ENCODE measurements around the gene CKAP4.

Gene CKAP4

DNA sequence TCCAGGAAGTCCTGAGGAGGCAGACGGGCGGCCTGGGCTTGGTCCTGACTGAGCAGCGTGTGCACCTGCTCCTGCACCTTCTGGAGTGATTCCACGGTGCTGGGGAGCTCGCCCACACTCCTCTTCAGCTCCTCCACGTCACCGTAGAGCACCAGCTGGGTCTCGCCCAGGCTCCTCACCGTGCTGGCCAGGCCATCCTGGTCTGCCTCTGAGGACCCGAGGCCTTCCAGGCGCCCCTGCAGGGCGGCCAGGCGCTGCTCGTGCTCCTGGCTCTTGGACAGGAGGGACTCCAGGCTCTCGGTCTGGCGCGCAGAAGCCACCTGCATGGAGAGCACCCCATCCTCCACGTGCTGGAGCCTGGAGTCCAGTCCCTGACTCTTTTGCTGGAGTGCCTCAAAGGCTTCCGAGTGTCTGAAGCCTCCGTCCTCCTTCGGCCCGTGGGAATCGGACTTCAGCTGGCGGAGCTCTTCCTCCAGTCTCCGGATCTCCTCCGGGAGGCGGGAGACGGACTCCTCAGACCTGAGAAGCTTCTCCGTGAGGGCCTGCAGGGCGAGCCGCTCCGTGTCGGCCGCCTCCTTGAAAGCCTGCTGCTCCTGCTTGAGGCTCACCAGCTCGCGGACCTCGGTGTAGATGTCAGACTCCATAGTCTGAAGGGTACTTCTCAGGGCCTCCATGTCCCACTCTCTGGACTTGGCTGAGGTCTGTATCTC, 8.4 kb downstream of the CKAP4 start:
- no peak for DNase-seq

DNA sequence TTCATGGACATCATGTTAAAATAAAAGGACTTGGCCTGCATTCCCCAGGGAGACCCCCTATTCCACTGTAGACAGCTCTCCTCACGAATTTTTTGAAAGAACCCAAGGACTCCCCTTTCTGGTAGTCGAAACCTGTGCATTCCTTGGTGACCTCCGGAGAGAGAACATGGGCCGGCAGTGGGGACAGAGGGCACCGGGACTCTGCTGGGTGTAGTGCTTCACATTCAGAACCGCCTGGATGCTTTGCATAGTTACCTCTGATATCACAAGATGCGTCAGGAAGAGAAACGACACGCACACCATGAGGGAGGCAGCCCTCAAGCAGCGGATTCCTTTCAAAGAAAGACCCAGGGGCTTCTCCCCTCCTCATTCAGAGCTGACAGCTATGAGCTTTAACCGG, 9.7 kb downstream of the CKAP4 start:
- DNase-seq: no peak

DNA sequence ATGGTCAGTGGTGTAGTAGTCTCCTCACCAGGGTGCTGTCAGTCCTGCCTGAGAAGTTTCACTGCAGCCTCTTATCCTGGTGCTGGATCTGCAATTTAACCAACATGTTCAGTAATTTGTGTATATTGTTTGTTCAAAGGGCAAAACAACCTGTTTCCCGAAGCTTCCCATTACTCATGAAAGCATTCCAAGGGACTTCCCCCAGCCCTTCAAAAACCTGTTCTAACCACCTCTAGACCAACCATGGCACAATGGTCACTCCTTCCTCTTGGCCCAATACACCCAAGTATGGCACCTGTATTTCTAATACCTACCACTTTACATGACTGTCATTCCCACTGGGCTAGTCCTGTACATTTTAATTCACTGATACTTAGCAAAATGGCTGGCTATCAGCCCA, 12.1 kb downstream of the CKAP4 start:
- DNase-seq: no peak

DNA sequence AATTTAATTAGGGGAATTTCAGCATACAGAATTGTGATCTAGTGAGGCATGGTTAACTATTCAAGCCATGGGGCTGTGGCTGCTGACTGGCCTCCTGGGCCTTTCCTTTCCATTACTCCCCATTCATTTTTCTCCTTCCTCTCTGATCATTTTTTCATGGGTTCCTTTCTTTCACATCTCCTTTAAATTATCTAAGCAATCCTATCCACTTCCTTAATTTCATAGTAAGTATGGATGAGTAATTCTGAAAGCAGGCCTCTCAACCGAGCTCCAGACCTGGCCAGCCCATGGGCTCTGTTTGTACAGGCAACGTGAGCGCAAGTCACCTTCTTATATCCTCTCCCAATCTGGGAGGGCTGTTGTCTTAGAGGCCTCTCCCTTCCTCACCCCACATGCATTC, 13.4 kb downstream of the CKAP4 start:
- DNase-seq: no peak

DNA sequence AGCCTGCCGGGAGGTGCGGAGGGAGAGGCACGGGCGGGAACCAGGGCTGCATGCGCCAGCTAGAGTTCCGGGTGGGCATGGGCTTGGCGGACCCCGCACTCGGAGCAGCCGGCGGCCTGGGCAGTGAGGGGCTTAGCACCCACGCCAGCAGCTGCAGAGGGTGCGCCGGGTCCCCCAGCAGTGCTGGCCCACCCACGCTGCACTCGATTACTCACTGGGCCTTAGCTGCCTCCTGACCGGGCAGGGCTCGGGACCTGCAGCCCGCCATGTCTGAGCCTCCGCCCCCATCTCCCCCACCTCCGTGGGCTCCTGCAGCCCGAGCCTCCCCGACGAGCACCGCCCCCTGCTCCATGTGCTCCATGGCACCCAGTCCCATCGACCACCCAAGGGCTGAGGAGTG, 14.8 kb downstream of the CKAP4 start:
- DNase-seq: no peak

DNA sequence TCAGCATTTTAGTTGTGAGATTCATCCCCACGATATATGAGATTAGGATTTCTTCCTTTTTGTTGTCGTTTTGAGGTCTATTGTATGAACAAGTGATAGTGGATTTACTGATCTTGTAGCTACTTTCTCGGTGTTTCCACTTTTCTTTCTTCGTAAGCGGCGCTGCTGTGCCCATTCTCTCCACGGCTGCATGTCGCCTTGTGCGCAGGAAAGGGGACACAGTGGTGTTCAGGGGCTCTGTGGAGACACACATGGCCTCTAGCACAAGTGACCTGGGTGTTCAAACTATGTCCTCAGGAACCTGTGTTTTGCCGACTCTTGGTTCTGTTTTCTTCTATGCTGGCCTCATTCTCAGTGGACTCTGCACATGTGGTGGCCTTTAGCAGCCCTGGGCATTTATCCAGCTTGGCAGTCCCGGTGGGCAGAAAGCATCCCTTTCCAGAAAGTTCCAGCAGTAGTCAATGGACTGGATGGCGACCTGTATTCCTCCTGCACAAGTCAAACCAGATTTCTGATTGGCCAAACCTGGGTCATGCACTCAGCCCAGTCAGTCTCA, 18.7 kb downstream of the CKAP4 start:
- no peak for DNase-seq

DNA sequence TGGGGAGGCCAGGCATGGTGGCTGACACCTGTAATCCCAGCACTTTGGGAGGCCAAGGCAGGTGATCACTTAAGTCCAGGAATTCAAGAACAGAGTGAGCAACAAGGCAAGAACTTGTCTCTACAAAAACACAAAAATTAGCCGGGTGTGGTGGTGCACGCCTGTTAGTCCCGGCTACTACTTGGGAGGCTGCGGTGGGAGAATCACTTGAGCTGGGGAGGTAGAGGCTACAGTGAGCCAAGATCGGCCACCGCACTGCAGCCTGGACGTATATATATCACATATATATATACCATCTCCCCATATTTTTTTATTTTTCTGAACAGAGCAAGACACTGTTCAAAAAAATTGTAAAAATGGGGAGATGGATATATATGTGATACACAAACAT, 19.5 kb downstream of the CKAP4 start:
- DNase-seq: no peak

DNA sequence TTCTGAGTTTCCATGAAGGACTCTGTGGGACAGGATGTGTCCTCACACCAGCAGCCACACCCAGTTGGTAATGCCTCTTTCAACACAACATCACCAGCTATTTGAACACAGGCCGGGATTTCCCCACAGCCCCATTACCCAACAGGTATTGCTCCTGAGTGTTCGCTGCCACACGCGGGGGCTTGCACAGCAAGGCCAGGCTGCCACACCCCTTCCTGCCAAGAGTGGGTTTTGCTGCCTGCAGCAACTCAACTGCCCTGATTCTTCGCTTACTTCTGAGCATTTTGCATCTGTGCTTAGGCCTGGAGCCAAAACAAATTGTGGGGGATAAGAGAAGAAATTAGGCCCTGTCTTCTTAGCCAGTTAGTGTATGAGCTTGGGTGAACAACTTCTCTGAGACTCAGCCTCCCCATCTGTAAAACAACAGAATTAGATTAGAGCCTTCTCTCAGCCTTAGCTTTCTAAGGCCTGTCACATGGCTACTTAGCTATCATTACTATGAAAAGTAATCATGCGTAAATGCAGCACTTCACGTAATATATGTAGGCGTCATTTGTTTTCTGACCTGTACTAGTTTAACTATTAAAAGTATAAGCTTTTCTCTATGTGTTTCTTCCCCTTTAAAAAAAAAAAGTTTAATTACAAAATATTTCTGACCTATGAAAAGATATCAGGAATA, 20.0 kb downstream of the CKAP4 start:
- DNase-seq: peak in 2 of 4 experiments; percentile 8 to 20

DNA sequence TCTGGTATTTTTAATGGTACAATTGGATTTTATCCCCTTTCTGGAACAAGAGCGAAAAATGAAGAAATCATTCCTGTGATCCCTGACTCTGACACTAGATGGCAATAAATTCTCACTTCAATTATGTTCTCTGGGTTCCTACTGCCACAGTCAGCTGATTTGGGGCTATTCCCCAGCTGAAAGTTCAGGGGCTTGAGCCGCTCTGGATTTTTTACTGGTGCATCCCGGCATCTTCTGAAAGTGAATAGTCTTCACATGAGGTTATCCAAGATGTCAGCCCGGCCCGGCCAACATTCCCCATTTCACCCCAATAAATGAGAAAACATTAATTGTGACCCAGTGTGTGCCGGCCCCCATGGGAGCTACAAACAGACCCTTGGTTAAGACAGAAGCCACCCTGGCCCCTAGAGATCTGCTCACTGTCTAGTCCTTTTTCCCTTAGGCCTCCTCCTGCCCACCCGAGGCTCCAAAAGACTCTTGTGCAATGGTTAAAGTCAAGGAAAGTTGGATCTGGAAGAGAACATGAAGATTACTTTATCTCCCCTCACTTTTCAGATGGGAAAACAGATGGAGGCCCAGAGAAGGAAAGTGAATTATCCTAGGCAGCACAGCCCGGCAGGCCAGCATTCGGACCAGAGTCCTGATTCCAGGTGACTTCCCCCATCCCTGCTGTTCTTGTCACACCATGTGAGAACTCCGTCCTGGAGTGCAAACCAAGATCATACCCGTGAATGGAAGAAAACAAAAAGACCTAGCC, 20.8 kb downstream of the CKAP4 start:
- no peak for DNase-seq

DNA sequence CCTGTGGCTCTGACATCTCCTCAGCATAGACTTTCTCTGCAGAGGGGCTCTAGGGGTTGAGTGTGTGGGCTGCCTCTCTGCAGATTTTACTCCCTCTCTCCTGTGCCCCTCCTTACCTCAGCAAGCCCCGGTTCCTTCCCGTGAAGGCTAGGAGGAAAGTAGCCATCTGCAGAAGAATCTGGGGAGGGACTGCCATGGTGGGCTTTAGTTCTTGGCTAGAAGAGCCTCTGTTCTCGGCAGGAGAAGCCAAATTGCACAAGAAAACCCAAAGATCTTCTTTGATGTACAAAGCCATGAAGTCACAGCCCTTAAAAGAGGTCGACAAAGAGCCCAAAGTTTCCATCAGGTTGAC, 23.5 kb downstream of the CKAP4 start:
- no peak for DNase-seq

DNA sequence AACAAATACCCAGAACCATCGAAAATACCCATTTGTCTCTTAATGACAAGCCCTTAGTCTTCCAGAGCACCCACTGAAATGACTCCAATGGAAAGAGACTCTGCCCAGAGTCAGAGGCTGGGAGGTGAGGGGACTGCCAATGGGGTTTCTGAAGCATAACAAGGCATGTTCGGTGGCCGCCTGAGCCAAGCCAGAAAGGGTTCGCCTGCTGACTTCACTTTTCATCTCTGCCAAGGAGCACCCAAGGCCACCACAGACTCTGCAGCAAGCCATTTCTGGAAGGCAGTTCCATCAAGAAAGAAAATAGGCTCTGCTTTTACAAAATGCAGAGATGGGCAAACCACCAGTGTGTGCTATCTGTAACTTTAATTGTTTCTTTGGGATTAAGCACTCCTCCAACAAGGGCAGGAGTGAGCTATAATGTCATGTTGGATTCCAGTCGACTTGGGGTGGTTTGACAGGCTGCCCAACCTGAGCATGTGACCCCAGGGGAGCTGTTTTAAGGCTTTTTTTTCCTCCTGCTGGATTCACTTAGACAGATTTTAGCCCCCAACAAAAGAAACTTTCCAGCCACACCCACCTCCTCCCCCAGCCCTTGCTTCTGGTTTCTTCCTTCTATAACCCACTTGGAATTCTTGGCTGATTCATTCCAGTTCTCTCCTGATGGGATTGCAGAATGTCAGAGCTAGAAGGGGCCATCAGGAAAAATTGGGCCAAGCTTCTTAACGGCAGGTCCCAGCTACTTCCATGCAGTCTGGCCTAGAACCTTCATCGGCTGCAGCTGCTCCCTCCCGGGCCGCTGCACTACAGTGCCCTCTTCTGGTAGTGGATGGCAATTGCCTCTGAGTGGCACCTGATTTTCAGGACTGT, 24.1 kb downstream of the CKAP4 start:
- DNase-seq: peak; percentile 33 to 48 (median 38)

DNA sequence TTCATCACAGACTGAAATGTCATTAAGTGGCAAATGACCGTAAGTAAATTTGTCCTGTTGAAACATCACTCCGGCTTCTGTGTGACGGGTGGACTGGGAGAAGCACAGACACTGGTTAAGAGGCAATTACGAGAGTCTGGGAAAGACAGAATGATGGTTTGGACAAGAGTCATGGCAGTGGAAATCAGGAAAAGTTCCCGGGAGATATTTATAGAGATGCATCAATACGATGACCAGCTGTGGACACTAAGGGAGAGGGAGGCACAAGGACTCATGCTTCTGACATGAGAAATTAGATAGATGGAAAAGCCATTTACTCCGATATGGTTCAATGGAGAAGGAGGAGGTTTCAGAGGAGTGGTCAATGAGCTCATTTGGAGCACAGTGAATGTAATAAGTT, 27.3 kb downstream of the CKAP4 start:
- DNase-seq: no peak

DNA sequence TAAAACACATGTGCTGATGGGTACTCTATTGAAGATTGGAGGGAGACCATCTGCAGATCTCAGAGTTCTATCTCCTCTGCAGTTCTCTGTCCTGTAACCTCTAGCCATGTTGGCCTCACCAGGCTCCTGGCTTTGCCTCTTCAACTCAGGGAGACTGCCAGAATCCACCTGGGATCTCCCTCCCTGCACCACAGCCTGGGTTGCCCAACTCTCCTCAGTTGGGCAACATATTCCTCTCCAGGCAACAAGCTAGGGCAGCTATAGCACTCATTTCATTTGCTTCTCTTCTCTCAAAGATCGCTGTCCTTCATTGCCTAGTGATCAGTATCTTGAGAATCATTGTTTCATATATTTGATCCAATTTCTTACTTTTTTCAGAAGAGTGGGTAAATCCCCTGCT, 28.8 kb downstream of the CKAP4 start:
- DNase-seq: no peak

DNA sequence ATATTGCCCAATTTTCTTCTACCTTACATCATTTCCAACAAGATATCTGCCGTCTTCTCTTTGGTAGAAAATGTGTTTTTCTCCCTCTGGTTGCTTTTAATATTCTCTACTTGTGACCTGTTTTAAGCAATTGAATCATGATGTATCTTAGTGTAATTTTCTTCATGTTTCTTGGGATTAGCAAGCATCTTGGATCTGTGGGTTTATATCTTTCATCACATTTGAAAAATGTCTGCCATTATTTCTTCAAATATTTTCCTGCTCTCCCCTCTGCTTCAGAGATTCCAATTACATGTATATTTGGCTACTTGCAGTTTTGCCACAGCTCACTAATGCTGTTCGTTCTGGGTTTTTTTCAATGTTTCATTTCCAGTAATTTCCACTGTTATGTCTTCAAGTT, 30.1 kb downstream of the CKAP4 start:
- no peak for DNase-seq

DNA sequence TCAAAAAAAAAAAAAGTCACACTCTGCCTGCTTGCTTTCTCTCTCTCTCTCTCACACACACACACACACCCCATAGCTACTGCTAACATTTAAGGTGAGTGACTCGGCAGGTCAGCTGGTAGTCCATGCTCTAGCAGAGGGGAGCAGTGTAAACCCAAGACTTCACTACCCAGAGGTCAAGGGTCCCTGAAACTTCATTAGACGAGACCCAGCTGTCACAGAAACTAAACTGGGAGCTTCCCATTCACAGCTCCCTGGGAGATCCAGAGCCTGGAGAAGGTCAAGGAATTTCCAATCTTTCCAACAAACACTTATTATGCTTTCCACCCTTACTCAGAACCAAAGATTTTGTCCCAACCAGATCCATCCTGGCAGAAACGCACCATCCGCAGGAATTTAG, 33.2 kb downstream of the CKAP4 start:
- no peak for DNase-seq

DNA sequence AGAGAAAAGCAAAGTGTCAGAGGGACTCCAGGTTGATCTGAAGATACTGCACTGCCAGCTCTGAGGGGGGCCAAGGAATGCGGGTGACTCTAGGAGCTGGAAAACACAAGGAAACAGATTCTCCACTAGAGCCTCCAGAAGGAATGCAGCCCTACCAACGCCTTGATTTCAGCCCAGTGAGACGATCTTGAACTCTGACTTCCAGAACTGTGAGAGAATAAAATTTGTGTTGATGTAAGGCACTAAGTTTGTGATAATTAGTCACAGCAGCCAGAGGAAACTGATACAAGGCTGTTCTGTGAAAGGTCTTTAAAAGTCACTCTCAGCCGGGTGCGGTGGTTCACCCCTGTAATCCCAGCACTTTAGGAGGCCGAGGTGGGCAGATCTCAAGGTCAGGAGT, 34.2 kb downstream of the CKAP4 start:
- no peak for DNase-seq

DNA sequence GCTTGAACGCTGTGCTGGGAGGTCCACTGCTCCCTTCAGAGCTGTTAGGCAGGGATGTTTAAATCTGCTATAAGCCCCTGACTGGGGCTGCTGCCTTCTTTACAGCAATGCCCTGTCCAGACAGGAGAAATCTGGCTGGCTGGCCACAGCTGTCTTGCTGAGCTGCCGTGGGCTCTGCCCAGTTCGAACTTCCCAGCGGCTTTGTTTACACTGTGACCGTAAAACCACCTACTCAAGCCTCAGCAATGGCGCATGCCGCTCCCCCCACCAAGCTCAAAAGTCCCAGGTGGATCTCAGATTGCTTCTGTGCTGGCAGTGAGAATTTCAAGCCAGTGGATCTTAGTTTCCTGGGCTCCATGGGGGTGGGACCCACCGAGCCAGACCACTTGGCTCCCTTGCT, 35.8 kb downstream of the CKAP4 start:
- no peak for DNase-seq

DNA sequence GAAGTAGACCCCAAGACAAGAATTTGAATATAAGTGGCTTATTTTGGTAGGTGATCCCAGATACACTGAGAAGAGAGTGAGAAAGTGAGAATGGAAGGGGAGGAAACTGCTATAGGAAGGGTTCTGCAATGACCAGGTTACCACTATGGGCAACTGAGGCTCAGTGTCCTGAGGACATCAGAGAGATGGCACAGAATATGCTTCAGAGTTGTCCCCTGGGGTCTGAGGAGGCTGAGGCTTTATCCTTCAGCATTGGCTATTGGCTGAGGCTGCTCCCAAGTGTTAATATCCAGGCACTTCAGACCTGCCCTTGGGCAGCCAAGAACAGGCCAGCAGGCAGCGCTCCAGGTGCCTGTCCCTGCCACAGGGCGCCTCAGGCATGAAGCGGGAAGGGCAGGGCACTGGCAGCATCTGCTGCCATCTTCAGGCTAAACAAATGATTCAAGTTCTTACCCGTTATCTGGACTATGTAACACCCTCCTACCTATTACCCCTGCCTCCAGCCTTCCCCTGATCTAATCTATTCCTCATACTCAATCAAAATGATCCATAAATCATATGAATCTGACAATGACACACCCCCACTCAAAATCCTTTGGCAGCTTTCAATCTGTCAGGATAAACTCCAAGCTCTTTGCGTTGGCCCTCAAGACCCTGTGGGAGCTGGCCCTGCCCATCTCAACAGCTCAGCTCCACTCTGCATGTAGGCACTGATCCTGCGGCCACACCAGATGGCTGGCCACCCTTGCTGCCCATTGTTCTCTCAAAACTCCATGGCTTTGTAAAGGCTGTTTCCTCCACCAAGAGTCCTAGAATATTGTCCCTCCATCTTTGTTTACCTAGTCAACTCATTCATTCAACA, 42.4 kb downstream of the CKAP4 start:
- DNase-seq: no peak

DNA sequence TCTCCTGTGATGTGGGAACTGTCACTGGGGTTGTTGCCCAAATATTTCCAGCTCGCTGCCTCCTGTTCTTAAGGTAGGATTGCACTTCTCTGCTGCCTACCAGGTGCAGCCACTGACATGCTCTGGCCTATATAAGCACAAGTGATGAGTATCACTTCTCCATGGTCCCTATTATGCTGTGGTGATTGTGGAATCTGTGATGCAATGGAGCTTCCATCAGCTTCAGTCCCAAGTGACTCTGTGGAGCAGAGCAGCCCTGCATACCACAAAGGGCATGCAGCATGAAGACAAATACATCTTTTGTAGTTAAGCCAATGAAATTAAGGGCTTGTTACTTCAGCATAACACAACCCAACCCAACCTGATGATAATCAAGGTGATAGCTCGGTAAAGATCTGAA, 43.5 kb downstream of the CKAP4 start:
- DNase-seq: no peak

DNA sequence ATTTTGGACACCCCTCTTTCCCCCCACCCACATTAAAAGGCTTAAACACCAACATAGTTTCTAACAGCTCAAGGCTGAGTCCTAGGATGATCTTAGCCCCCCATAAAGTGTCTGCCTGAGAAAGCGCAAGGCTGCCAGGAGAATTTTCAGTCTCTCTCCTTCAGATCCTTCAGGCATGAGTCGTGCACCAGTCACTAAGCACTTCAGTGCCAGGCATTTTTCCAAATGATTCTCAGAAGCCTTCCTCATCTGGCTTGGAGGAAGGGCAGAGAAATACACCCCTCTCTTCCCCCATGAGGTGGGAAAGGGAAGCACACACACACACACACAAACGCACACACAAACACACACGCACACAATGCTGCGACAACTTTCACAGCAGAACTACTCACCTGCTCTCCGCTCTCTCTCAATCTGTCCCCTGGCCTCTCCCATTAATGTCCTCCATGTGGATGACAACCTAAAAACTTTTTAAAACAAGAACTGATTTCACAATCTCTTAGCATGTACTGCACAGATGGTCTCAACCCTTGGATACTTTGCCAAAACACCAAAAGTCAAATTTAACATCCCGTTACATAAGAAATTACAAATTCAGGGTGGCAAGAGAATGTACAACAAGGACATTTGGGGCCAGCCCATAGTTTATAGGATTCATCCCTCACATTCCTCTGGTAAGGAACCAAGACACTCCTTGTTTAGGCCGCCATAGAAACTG, 49.8 kb downstream of the CKAP4 start:
- DNase-seq: no peak

DNA sequence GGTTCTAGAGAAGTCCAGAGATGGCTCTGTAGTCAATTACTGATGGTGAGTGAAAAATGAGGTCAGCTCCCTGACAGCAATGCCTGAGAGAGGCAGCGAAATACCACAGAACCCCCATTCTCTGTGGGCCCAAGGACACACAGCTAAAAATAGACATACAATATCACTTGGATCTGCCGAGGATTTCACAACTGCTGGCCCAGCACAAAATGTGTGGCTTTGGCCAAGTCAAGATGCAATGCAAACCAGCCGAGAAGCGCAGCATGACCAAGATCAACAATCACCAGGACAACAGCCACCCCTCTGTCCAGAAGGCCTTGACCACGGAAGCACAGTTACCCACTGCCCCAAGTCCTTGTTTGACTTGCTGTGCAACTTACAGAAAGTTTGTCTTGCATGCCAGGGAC, 52.2 kb downstream of the CKAP4 start:
- DNase-seq: no peak
